Keratinocyte (primary cell): ENCODE measurements around the gene CDK14.

Experiments
- CTCF ChIP-seq, 3 experiments: IDR thresholded peaks in 1 of 3; conservative IDR thresholded peaks in 1 of 3; optimal IDR thresholded peaks in 1 of 3; 2 replicates in 2 of 3; 3 replicates in 1 of 3; pipeline versions ENCODE3 to v1.5.1; 2011; ENCODE audit warnings: low read length in 3 of 3, mild to moderate bottlenecking in 3 of 3, moderate library complexity in 2 of 3, control low read depth in 1 of 3, inconsistent platforms in 1 of 3; ENCODE audit not compliant: insufficient read depth in 2 of 3; ENCODE audit errors: extremely low read depth in 1 of 3
- EZH2 ChIP-seq: IDR thresholded peaks from one replicate; pipeline ENCODE4 v1.6.1; 2012; ENCODE audit warnings: inconsistent platforms, mild to moderate bottlenecking, low read length, moderate library complexity

DNA sequence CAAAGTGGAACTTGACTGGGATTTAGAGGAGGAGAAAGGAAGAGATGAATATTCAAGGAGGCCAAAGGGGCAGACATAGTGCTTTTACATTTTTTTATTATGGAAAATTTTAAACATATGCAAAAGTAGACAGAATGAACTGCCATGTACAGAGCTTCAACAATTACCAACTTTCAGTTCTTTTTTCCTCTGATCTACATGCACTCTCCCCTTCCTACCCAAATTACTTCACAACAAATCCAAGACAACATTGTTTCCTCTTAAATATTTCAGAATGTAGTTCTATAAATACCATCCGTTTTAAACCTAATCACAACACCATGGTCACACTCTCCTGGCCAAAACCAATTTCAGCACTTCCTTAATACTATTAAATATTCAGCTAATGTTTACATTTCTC, 584.6 kb downstream of the CDK14 start:
- no peak for TF ChIP-seq CTCF (optimal IDR thresholded peaks at IDR 0.05 in 1 of 3, IDR thresholded peaks at IDR 0.05 in 1 of 3, conservative IDR thresholded peaks at IDR 0.05 in 1 of 3; ENCODE audit: extremely low read depth in 1 of 3, insufficient read depth in 2 of 3, low read length in 3 of 3)
- no peak for TF ChIP-seq EZH2
